ENCODE measurements around the gene TNNT2. TPM values are rescaled to one million over a fixed set of nuclear protein-coding genes. Genes with fewer than 3 reads are reported as not detected.

TNNT2 gene
- total and polyA plus RNA-seq, 2 of the 4 experiments (the other 2 are of a cell fraction) = 0.18 to 1.2 TPM

DNA sequence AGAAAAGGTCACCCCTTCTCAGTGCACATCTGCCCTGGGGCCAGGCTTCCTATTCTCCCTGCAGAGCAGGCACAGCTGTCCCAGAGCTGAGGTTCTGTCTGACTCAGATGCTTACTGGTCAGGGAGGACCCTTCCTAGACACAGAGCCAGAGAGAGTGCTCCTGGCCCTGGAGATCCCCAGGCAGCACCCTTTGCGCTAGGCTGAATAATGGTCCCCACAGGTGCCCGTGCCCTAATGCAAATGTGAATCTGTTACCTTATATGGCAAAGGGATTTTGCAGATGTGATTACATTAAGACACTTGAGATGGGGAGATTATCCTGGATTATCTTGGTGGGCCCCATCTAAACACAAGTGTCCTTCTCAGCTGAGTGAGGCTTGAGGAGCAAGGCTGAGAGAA is 46.7 kb upstream of the TNNT2 start:
- no peak for ATAC-seq (ENCODE audit: low read depth)
- dilution Hi-C loops (cut with HindIII; ENCODE audit: low sequenced_read_pairs, unreplicated experiment) (no loop called here), intact Hi-C loops (cut with micrococcal nuclease) (no loop called here)

More for the DNA sequence above, 46.7 kb upstream of the TNNT2 start:
- Histone ChIP-seq H4K5ac (ENCODE audit: low read depth, low read length) (no peak overlapping the region), H3K18ac (ENCODE audit: low read depth, low read length) (no peak overlapping the region), H3K79me1 (ENCODE audit: low read depth in 1 of 2, low read length in 2 of 2) (no peaks in the 10 kb centered on the region), H2BK15ac (ENCODE audit: low read depth, low read length) (no peak overlapping the region), H3K9me1 (ENCODE audit: insufficient read depth, low read length) (no peaks in the 10 kb centered on the region; the same call in 1 of the 2 replicates), H2AK5ac (ENCODE audit: low read depth, low read length) (no peak overlapping the region), H2AFZ (replicated peaks; ENCODE audit: low read length, poor library complexity) (no peak overlapping the region), H3K4ac (ENCODE audit: low read depth, low read length) (no peak overlapping the region), H3K4me2 (ENCODE audit: low read depth, low read length) (no peak overlapping the region), H3K14ac (replicated peaks; ENCODE audit: low read depth, low read length) (no peak overlapping the region), H3K4me1 (ENCODE audit: control insufficient read depth, insufficient read depth, low read length) (no peaks in the 10 kb centered on the region), H2BK120ac (ENCODE audit: low read depth, low read length) (no peak overlapping the region), H3K4me3 (ENCODE audit: insufficient read depth, low read depth, low read length) (no peak overlapping the region), H3K56ac (ENCODE audit: extremely low read depth, insufficient read depth, low read length) (no peak overlapping the region), H3K27ac (ENCODE audit: insufficient read depth, low read length) (no peak overlapping the region), H2BK5ac (ENCODE audit: low read depth, low read length, poor library complexity, severe bottlenecking) (no peak overlapping the region), H4K8ac (ENCODE audit: low read depth in 2 of 2, low read length in 2 of 2) (no peak overlapping the region), H4K91ac (ENCODE audit: insufficient read depth, low read depth, low read length) (no peak overlapping the region), H3K36me3 (ENCODE audit: control insufficient read depth, insufficient read depth, low read length) (no peaks in the 10 kb centered on the region), H3K9ac (ENCODE audit: low read depth, low read length) (no peak overlapping the region), H3K27me3 (ENCODE audit: control insufficient read depth, insufficient read depth, low read length) (peaks cover 36% of the 10 kb centered on the region), H3K9me3 (ENCODE audit: control insufficient read depth, insufficient read depth, low read length) (peaks cover 5% of the 10 kb centered on the region), H3K23ac (ENCODE audit: low read depth, low read length) (no peak overlapping the region), H2BK20ac (ENCODE audit: low read depth, low read length) (no peak overlapping the region), H2AK9ac (replicated peaks; ENCODE audit: low read depth, low read length, poor library complexity) (no peak overlapping the region), H4K20me1 (ENCODE audit: insufficient read depth, low read length) (no peaks in the 10 kb centered on the region)
- ChIA-PET POLR2A (ENCODE audit: unreplicated experiment) (no interaction called here), CTCF (no interaction called here)
- DNase-seq = no peak
- BruUV-seq (replicated peaks) = no TSS peak
- in situ Hi-C loops (cut with MboI; ENCODE audit: low sequenced_read_pairs) = no loop called here
- TF ChIP-seq NFE2L2 (IDR thresholded peaks at IDR 0.05; ENCODE audit: low read depth, low read length) = no peak
- no peak for TF ChIP-seq MAZ (IDR thresholded peaks at IDR 0.05; ENCODE audit: borderline replicate concordance, low read depth, low read length)
- TF ChIP-seq FOS (IDR thresholded peaks at IDR 0.05; ENCODE audit: low read depth, low read length) = no peak
- TF ChIP-seq RFX5 (IDR thresholded peaks at IDR 0.05; ENCODE audit: low read depth, low read length) = no peak
- no peak for TF ChIP-seq CEBPB (IDR thresholded peaks at IDR 0.05; ENCODE audit: low read depth, low read length)
- TF ChIP-seq, protein P1, sequence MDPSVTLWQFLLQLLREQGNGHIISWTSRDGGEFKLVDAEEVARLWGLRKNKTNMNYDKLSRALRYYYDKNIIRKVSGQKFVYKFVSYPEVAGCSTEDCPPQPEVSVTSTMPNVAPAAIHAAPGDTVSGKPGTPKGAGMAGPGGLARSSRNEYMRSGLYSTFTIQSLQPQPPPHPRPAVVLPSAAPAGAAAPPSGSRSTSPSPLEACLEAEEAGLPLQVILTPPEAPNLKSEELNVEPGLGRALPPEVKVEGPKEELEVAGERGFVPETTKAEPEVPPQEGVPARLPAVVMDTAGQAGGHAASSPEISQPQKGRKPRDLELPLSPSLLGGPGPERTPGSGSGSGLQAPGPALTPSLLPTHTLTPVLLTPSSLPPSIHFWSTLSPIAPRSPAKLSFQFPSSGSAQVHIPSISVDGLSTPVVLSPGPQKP (IDR thresholded peaks at IDR 0.05; ENCODE audit: borderline replicate concordance, low read depth, low read length) = no peak
- TF ChIP-seq, protein P2, sequence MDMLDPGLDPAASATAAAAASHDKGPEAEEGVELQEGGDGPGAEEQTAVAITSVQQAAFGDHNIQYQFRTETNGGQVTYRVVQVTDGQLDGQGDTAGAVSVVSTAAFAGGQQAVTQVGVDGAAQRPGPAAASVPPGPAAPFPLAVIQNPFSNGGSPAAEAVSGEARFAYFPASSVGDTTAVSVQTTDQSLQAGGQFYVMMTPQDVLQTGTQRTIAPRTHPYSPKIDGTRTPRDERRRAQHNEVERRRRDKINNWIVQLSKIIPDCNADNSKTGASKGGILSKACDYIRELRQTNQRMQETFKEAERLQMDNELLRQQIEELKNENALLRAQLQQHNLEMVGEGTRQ (IDR thresholded peaks at IDR 0.05; ENCODE audit: low read depth, low read length) = no peak
- no peak for TF ChIP-seq MAFK (IDR thresholded peaks at IDR 0.05; ENCODE audit: low read depth, low read length)
- no peak for TF ChIP-seq POLR2A (IDR thresholded peaks at IDR 0.05; ENCODE audit: low read depth, low read length)
- TF ChIP-seq SMC3 (IDR thresholded peaks at IDR 0.05; ENCODE audit: low read depth, low read length) = no peak
- WGBS, 2 experiments (ENCODE audit: extremely low coverage in 2 of 2, insufficient read length in 1 of 2) = no CpG with 5 or more reads among the region's 2 CpGs

Data from IMR-90 (cell line).